ENCODE results near the gene NDST4. TPM values are rescaled to one million over a fixed set of nuclear protein-coding genes. Genes with fewer than 3 reads are reported as not detected.

The NDST4 gene
- total and polyA plus RNA-seq, 2 of the 13 experiments (the other 11 are each of a cell fraction or from before 2014, with no cell fraction given): not detected

DNA sequence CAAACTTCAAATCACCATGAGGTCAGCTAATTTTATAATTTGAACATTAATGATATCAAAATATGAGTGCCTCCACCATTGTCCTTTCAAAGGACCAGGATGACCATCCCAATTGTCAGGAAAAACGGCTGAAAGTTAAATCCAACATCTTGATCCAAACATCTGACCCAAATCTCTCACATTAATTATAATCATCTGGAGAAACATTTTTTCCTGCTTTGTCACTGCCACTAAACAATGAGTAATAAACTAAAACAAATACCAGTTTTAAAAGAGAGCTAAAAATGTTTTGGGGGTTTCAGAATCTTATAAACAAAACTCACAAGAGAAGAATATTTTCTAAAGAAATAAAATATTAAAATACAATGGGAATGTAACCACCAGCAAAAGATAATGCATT is 45.7 kb upstream of the NDST4 start (continued):
- TF ChIP-seq ZFP90 (CRISPR knock-in tag; IDR thresholded peaks at IDR 0.05; ENCODE audit: borderline replicate concordance) (no peak), ZNF777 (CRISPR knock-in tag; IDR thresholded peaks at IDR 0.05) (no peak), THAP11 (CRISPR knock-in tag; IDR thresholded peaks at IDR 0.05) (no peak), ADNP (CRISPR knock-in tag; IDR thresholded peaks at IDR 0.05) (no peak), TBP (CRISPR knock-in tag; IDR thresholded peaks at IDR 0.05) (no peak), NFIC (IDR thresholded peaks at IDR 0.05; ENCODE audit: low read length) (no peak)
- TF ChIP-seq, protein P1, sequence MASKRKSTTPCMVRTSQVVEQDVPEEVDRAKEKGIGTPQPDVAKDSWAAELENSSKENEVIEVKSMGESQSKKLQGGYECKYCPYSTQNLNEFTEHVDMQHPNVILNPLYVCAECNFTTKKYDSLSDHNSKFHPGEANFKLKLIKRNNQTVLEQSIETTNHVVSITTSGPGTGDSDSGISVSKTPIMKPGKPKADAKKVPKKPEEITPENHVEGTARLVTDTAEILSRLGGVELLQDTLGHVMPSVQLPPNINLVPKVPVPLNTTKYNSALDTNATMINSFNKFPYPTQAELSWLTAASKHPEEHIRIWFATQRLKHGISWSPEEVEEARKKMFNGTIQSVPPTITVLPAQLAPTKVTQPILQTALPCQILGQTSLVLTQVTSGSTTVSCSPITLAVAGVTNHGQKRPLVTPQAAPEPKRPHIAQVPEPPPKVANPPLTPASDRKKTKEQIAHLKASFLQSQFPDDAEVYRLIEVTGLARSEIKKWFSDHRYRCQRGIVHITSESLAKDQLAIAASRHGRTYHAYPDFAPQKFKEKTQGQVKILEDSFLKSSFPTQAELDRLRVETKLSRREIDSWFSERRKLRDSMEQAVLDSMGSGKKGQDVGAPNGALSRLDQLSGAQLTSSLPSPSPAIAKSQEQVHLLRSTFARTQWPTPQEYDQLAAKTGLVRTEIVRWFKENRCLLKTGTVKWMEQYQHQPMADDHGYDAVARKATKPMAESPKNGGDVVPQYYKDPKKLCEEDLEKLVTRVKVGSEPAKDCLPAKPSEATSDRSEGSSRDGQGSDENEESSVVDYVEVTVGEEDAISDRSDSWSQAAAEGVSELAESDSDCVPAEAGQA (IDR thresholded peaks at IDR 0.05; ENCODE audit: low read depth): no peak
- TF ChIP-seq, protein P1 (CRISPR knock-in tag; IDR thresholded peaks at IDR 0.05; ENCODE audit: borderline replicate concordance): no peak
- TF ChIP-seq, protein P2, sequence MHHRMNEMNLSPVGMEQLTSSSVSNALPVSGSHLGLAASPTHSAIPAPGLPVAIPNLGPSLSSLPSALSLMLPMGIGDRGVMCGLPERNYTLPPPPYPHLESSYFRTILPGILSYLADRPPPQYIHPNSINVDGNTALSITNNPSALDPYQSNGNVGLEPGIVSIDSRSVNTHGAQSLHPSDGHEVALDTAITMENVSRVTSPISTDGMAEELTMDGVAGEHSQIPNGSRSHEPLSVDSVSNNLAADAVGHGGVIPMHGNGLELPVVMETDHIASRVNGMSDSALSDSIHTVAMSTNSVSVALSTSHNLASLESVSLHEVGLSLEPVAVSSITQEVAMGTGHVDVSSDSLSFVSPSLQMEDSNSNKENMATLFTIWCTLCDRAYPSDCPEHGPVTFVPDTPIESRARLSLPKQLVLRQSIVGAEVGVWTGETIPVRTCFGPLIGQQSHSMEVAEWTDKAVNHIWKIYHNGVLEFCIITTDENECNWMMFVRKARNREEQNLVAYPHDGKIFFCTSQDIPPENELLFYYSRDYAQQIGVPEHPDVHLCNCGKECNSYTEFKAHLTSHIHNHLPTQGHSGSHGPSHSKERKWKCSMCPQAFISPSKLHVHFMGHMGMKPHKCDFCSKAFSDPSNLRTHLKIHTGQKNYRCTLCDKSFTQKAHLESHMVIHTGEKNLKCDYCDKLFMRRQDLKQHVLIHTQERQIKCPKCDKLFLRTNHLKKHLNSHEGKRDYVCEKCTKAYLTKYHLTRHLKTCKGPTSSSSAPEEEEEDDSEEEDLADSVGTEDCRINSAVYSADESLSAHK (CRISPR knock-in tag; IDR thresholded peaks at IDR 0.05; ENCODE audit: borderline replicate concordance): no peak
